Fibroblast of upper back skin (primary cell): ENCODE results near the gene AGPAT1.
"Not testable (repeated sequence)": the region's sequence is repeated elsewhere in the genome, so short reads cannot be mapped to it uniquely, and the experiment has no call there.

Experiments used
- DNase-seq: peaks from one replicate; pipeline ENCODE4 v3.0.0-alpha.2; 2013

The AGPAT1 gene

DNA sequence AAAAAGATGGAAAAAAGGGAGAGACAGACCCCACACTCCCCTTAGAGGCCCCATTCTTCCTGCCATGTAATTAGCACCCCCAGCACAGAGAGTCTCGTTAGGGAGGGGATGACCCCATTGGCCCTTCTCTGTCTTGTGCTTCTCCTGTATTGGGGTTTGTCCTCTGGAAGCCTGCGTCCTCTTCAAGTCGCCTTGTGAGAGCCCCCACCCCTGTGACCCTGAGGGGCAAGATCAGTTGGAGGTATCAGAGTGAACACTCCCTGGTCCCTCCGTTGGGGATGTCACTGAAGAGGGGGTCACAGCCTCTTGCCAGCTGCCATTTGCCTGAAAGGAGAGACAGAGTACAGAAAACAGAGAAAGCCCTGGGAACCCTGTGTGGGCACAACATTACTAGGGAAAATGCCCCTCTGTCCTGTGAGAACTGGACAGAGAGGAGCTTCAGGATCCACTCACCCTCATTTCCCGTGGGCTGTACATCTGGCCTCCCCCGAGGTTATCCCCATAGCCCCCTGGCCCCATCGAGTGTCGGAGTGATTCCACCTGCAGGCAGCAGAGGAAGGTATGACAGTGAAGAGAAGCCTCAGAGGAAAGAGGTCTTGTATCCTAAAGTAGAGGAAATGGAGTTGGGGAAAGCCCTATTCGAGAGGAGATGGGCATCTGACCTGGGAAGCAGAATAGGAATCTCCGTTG, 10.4 kb upstream of the AGPAT1 start:
- DNase-seq, result not testable (repeated sequence)

DNA sequence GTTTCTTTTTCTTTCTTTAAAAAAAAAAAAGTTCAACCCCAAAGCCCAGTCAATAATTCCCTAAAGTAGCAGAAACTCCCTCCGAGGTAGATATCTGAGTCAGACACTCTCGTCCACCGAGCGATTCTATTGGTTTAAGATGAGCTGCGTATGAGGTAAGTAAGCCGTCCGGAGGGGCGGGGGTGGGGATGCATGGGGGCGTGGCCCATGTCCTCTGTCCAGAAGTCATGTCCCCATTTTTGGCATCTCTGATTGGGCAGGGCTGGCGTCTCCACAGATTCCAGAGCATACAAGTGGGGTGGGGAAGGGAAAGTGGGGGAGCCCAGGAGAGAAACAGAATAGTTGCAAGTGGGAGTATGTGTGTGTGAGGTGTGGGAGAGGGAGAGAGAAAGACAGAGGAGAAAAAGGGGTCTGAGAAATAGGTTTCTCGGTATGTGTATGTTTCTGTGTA, 9.8 kb upstream of the AGPAT1 start:
- peak; percentile 86 for DNase-seq

DNA sequence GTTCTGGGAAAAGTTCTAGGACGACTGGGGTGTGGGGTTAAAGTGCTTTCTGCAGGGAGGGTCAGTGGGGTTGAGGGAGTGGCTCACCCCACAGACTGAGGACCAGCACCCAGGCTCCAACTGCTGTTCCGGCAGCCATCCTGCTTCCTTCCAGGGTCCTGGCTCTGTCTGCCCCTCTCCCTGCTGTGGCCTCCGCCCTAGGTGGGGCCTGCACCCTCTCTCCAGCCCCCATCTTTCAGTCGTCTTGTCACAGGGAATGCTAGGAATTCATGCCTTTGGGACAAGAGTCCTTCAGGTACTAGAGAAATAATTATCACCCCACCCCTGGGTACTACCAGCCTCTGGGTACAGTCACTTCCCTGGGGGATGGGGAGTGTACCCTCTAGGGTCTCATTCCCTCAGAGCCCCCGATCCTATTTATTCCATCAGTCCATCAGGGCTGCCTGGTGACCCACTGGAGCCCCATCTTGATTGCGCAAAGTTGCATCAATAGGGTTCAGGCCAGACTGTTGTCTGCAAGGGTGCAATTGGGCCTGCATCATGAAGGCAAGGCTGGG, 8.3 kb upstream of the AGPAT1 start, which contains the start of gene AGER:
Gene AGER, minus strand, starts transcription at position 170 of the 557 bp plus-strand sequence. Its CDS starts 31 bp downstream, at position 139.
- DNase-seq, result no peak

DNA sequence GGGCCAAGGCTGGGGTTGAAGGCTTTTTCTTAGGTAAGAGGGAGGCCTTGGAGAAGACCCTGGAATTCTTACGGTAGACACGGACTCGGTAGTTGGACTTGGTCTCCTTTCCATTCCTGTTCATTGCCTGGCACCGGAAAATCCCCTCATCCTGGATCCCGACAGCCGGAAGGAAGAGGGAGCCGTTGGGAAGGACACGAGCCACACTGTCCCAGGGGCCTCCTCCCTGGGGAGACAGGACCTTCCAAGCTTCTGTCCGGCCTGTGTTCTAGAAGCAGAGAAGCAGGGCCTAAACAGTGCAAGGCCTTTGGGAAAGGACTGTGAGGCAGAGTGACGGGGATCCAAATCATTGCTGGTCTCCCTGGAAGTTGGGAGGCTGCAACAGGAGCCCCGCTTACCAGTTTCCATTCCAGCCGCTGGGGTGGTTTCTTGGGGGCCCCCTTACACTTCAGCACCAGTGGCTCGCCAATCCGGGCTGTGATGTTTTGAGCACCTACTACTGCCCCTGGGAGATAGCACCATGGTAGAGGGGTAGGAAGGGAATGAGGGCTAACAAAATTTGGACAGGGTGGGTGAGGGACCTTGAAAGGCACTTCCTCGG, 7.7 kb upstream of the AGPAT1 start:
- no peak for DNase-seq

GRCh38 chr6:32183030-32183429, 7.1 kb upstream of the AGPAT1 start:
- DNase-seq, result no peak

- DNase-seq, result no peak
Measured at GRCh38 chr6:32182555-32182981, 6.7 kb upstream of the AGPAT1 start.

- no peak for DNase-seq
Measured at GRCh38 chr6:32181915-32182529, 6.1 kb upstream of the AGPAT1 start.

DNA sequence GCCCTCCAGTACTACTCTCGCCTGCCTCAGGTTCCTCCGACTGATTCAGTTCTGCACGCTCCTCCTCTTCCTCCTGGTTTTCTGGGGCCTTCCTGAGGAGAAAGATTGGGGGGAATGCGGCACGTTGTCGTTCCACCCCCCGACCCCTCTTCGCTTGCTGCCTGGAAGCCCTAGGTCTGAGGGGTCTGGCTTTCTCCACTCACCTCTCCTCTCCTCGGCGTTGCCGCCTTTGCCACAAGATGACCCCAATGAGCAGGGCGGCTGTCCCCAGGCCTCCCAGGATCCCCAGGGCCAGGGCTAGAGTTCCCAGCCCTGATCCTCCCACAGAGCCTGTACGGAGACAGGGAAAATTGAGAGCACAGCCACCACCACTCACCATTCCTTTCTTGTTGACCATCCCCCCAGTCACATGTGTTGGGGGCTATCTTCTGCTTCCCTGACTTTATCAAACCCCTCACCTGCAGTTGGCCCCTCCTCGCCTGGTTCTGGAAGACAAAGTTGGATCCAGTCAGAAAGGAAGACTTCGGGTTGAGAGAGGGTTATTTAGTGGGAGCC, 5.3 kb upstream of the AGPAT1 start:
- no peak for DNase-seq

DNA sequence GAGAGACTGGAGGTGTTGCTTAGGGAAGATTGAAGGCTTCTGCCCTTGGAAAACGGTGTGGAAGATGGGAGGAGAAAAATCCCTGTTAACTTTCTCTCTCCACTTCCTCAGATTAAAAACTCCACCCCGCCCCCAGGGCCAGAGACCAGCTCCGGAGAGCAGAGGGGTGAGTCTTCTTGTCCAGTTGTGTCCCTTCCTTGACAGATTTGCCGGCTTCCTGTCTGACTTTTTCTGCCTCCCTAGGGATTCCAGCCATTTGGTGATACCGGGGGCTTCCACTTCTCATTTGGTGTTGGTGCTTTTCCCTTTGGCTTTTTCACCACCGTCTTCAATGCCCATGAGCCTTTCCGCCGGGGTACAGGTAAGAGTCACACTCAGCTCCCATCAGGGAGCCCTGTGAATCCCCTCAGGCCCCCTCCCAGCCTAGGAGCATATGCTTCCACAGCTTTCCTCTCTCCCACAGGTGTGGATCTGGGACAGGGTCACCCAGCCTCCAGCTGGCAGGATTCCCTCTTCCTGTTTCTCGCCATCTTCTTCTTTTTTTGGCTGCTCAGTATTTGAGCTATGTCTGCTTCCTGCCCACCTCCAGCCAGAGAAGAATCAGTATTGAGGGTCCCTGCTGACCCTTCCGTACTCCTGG, 4.0 kb upstream of the AGPAT1 start:
- DNase-seq, result no peak

GRCh38 chr6:32178547-32179440, 2.9 kb upstream of the AGPAT1 start:
- no peak for DNase-seq

- peak; percentile 100 for DNase-seq
Measured at GRCh38 chr6:32177788-32178546, 2.1 kb upstream of the AGPAT1 start, which contains the start of gene RNF5. TSS of gene RNF5 (plus strand) at chr6:32178405. CDS start at chr6:32178512, 107 bp downstream.

- DNase-seq, result no peak
Measured at GRCh38 chr6:32177183-32177787, 1.4 kb upstream of the AGPAT1 start.

GRCh38 chr6:32176476-32177182, 745 bp upstream of the AGPAT1 start:
- DNase-seq, result peak; percentile 51

DNA sequence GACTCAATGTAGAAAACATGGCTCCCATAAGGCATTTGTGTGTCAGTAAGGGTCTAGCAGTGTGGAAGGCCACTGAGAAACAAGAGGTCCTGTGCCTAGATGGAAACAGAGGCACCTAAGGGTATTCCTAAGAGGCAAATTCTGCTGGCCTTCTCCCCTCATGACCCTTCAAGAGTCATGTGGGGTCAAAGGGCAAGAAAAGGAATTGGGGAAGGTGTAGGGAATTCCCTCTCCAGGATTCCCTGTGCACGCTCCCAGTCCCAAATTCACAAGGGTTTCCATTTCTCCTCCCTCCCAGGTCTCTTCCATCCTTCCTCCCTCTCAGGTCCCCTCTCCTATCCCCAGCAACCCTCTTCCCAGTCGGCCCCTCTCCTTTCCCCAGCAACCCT, 568 bp downstream of the AGPAT1 start:
- no peak for DNase-seq

DNA sequence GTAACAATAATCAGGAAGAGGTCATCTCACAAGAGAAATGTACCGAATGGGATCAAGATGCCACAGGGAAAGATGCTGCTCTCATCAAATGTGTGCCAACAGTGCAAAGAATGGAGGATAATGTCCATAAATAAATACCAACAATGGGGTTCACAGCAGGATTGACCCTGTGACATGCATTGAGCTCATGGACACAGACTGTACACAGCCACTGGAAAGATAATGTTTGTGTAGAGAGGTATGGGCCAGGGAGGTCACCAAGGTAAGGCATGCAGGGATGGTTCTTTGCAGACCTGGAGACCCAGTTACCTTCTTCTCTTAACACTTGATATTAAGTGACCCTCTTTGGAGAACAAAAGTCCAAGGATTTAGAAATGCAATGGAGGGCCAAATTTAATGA, 1.5 kb downstream of the AGPAT1 start:
- no peak for DNase-seq

- no peak for DNase-seq
Measured at GRCh38 chr6:32173051-32173727, 2.7 kb downstream of the AGPAT1 start.

DNA sequence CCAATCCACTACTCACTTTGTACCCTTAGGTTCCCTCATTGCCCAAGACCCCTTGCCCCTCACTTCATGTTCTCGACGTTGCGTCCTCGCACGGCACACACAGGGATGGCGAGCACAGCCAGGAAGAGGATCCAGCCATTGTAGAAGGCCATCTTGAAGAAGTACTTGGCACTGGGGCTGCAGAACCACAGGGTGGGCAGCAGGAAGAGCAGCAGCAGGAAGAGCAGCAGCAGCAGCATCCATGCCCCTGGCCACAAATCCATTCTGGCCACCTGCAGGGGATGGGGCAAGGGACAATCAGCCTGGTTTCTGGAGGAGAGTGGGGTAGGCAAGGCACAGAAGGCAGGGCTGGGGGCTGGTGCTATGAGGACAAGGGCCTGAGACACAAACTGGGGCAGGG, 4.7 kb downstream of the AGPAT1 start:
- no peak for DNase-seq

DNA sequence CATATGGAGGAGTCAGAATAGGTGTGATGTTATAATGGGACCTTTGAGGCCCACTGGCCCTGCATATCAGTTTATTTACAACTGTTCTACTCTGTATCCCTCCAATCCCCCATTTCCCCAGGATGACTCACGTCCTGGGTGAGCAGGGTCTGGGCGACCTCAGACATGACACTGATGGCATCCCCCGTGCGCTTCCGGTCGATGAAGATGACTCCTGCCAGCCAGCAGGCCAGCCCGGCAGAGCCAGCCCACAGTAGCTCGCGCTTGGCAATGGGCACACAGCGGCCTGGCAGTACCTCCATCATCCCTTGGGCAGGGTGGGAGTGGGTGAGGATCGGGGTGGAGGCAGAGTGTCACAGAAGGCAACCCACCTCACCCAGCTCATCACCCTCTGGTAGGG, 5.6 kb downstream of the AGPAT1 start:
- DNase-seq, result no peak
